TTC549 (cell line): ENCODE results near the gene TNIP1.

Experiments used
- FAIRE-seq: peaks from 2 replicates; lab custom pipeline; 2012; peaks lifted over from hg19 to GRCh38; lab: Jason Lieb, UNC

TNIP1 gene

GRCh38 chr5:151106043-151106442 is 25.2 kb upstream of the TNIP1 start:
- FAIRE-seq = no peak

DNA sequence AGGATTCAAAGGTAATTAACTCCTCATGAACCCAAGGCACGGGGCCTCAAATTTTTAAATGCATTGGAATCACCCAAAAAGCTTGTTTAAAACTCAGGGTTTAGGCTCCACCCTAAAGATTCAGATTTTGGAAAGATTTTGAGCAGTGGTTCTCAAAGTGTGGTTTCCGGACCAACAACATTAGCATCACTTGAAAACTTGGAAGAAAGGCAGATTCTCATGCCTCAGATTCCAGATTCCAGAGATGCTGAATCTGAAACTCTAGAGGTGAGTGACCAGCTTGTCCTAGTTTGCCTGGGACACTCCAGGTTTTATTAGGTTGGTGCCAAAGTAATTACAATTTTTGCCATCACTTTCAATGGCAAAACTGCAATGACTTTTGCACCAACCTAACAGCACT is 24.7 kb upstream of the TNIP1 start:
- FAIRE-seq = no peak

DNA sequence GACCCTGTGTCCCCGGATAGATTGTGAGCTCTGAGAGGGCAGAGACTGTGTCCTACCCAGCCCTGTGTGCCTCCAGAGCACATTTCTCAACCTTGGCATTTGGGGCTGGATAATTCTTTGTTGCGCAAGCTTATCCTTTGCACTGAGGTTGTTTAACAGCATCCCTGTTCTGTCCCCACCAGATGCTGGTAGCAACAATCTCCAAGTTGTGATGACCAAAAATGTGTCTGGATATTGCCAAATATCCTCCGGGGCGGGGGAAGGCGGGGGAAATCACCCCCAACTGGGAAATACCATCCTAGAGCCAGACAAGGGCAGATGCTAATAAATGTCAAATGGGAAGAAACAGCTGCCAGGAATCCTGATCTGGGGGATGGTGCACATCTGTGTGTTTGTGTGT is 24.0 kb upstream of the TNIP1 start:
- no peak for FAIRE-seq

DNA sequence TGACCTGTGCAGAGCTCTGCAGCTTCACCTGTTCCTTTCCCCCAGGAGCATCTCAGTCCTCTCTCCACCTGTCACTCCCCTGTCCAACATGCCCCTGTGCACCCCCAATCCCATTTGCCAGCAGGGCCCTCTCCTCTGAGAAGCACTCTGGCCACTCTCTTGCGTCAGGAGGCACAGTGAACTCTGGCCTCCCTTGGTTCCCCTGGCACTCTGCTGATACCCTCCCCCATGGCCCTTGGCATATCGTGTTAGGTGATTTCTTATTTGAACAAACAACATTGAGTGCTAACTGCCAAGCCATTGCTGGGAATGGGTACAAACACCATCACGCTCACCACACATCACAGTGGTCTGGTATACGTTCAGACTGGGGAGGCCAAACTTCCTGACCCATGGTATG is 20.9 kb upstream of the TNIP1 start:
- FAIRE-seq = no peak

GRCh38 chr5:151101151-151101550 is 20.3 kb upstream of the TNIP1 start:
- no peak for FAIRE-seq

DNA sequence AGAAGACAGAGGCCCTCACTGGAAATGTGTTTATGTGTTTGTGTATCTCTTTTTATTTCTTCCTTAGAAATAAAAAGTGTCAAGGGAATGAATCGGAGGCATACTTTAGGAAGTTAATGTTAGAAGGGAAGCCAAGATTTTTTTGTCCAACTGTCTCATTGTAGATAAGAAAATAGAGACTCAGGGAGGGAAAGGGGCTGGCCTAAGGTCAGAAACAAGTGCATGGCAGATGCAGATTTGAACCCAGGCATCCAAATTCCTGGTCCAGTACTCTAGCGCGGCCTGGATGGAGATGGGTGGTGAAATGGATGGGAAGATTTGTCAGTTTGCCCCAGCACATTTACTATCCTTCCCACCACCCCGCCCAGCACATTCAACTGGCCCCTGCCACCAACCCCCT is 19.8 kb upstream of the TNIP1 start:
- FAIRE-seq = no peak

DNA sequence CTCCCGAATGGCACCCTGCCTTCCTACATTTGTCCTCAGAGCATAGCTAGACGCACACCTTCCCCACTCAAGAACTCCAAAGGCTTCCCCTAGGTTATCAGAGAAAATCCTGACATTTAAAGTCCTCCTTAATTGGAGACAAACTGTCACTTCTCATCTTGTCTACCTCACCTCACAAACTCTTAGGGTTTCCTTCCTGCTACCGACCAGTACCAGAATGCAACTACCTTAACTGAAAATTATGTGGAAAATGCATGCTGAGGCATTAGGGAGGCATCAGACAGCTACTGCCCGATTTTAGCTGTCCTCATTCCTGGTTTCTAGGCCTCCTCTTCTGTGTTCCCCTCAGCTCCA is 17.9 kb upstream of the TNIP1 start:
- FAIRE-seq = no peak

GRCh38 chr5:151097820-151098767 is 17.3 kb upstream of the TNIP1 start:
- FAIRE-seq = no peak

GRCh38 chr5:151097061-151097460 is 16.2 kb upstream of the TNIP1 start:
- FAIRE-seq = no peak

- FAIRE-seq = no peak
Observed at GRCh38 chr5:151096001-151096373, 15.2 kb upstream of the TNIP1 start.

DNA sequence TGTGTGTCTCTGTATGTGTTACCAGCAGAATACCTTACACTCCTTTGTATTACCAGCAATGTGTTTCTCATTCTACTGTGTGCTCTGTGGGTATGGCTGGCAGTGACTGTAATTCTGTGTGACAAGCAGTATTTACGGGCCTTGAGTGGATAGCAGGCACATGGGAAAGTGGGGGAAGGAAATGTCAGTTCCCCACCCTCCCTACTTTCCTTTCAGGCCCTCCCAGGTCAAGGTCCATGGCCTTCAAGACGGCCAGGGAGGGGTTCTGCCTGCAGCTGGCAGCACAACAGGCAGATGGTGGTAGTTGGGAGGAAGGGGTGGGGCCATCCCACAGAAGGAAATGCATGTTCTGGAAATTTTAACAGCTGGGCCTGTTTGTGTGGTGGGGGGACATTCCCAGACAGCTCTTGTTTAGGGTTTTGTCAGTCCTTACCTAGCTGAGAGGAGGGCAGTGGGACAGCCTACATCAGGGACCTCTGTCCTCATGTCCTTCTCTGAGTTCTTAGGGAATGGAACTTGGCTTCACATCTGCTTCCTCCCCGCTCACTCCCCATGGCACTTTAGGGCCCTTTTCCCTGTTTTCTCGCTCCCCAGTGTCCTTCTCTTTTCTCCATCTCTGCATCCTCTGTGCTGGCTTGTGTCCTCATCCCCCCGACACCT is 14.6 kb upstream of the TNIP1 start:
- no peak for FAIRE-seq

- FAIRE-seq = no peak
Observed at GRCh38 chr5:151094852-151095245, 14.0 kb upstream of the TNIP1 start.

- FAIRE-seq = no peak
Observed at GRCh38 chr5:151094030-151094851, 13.4 kb upstream of the TNIP1 start.

- FAIRE-seq = no peak
Observed at GRCh38 chr5:151093476-151093889, 12.6 kb upstream of the TNIP1 start.

GRCh38 chr5:151092762-151093161 is 11.9 kb upstream of the TNIP1 start:
- FAIRE-seq = no peak

- no peak for FAIRE-seq
Observed at GRCh38 chr5:151089726-151090125, 8.9 kb upstream of the TNIP1 start.

DNA sequence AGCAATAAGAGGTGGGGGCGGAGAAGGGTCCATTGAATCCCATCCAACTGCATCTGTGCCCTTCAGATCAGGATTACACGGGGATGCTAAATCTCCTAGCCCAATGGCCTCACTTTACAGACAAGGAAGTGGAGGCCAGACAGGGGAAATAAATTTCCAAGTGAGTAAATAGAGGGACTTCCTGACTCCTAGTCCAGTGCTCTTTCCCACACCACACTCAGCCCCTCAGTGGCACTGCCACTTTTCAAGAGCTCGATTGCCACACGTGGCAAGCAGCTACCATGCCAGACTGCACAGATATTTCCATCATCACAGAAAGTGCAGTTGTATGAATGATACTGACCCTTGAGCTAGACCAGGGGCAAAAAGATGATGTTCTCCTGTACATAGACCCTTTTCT is 8.2 kb upstream of the TNIP1 start:
- no peak for FAIRE-seq

- no peak for FAIRE-seq
Observed at GRCh38 chr5:151087486-151087885, 6.7 kb upstream of the TNIP1 start.

GRCh38 chr5:151086905-151087360 is 6.1 kb upstream of the TNIP1 start:
- FAIRE-seq = no peak

- FAIRE-seq = no peak
Observed at GRCh38 chr5:151086192-151086869, 5.5 kb upstream of the TNIP1 start.

DNA sequence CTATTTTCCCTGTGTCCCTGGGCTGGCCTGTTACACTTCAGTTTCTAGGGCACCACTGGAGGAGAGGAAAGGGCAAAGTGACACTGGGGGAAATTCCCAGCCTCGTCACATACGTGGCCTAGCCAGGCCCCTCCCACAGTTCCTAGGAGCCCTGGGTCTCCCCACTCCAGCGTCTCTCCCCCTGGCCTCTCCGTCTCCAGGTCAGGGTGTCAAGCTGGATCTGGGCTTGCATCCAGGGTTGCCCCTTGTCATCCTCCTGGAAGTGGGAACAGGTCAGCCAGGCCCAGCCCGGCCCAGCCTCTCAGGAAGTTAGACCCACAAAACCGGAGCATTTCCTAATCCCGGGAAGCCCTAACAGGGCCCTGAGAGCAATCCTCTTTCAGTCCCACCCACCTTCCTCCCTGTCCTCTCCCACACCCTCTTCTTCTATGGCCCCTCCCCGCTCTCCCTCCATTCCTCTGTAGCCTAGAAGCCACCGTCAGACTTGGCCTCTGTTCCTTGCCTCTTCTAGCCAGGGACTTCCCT is 4.7 kb upstream of the TNIP1 start:
- no peak for FAIRE-seq

GRCh38 chr5:151084363-151084762 is 3.5 kb upstream of the TNIP1 start:
- no peak for FAIRE-seq
